Measurements from ENCODE around the gene NEDD4. TPM values are rescaled to one million over a fixed set of nuclear protein-coding genes. Genes with fewer than 3 reads are reported as not detected.
"Not testable (repeated sequence)": the region's sequence is repeated elsewhere in the genome, so short reads cannot be mapped to it uniquely, and the experiment has no call there.

NEDD4 gene
- total RNA-seq, 1 donor from 2014 or later, result 30.9 TPM

- DNase-seq (ENCODE audit: low spot score), result no peak
These were observed 95.7 kb downstream of the NEDD4 start for GRCh38 chr15:55897560-55898336.

DNA sequence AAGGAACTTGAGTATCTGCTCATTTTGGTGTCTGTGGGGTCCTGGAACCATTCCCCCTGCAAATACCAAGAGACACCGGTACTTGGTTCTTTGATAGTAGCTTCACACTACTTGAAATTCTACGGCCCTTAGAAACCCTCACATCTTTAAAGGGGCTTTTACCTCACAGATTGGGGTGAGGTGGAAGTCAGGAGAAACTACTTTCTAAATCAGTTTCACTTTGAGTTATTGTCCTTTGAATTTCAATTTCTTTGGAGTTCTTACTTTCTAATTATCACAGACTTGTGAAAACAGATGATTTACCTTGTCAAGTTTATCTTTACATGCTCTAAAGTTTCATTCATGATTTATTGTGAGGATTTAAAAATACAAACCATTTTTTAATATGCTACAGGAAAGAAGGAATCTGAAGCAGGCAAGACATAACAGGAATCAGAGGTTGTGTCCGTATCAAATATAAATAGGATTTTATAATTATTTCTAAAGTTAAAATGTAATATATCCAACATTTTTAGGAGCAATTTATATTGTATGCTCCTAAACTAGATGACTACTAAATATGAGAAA lies 98.9 kb downstream of the NEDD4 start:
- DNase-seq (ENCODE audit: low spot score), result no peak

- DNase-seq (ENCODE audit: low spot score), result no peak
These were observed 99.6 kb downstream of the NEDD4 start for GRCh38 chr15:55893852-55894251.

GRCh38 chr15:55891196-55891595 lies 102.2 kb downstream of the NEDD4 start:
- DNase-seq (ENCODE audit: low spot score), result no peak

- no peak for DNase-seq (ENCODE audit: low spot score)
These were observed 109.2 kb downstream of the NEDD4 start for GRCh38 chr15:55884223-55884622.

DNA sequence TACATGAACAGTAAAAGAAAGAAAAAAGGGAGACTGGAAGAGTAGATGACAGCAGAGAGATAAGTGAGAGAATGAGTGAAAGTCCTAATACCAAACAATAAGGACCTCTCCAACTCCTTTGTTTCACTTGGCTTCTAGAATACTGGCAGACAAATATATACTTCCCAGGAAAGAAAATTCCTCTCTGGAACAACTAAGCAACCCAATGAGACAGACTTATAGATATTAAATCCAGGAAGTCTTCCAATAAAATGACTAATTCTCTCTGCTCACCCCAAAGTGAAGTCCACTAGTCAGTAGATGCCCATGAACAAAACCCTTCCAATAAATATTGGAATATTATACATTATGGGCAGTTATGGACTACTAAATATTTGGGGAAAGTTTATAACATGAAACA lies 114.2 kb downstream of the NEDD4 start:
- no peak for DNase-seq (ENCODE audit: low spot score)

- no peak for DNase-seq (ENCODE audit: low spot score)
These were observed 120.2 kb downstream of the NEDD4 start for GRCh38 chr15:55873024-55873720.

GRCh38 chr15:55872471-55872870 lies 120.9 kb downstream of the NEDD4 start:
- no peak for DNase-seq (ENCODE audit: low spot score)

DNA sequence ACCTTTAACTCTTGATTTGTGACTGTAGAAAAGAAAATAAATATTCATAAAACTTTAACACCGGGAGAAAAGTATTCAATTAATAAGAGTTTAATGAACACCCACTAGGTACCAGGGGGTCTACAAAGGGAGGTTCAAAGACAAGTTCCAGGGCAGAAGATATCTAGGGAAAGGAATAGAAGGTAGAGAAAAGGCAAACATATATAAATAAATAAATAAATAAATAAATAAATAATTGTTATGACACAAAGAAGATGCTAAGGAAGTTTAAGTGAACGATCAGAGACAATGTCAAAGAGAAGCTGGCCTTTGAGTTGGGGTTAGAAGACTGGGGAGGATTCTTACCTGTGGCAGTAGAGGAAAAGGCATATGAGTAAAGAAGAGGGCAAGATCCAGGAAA lies 123.8 kb downstream of the NEDD4 start:
- DNase-seq (ENCODE audit: low spot score), result no peak

DNA sequence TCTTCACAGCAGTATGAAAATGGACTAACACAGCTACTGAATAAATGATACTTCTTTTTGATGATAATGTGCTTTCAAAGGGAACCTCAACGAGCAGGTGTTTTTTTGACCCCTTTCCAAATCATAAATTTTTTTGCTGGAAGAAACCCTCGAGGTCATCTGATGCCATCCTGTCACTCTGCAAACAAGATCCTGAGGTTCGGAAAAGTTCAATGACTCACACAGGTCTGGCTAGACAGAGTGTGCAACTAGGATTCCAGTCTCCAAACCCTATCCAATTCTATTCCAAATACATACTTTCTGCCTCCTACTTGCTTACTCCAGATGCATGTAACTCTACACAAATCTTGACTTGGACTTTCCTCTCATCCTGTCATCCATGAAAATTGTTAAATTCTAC lies 124.7 kb downstream of the NEDD4 start:
- no peak for DNase-seq (ENCODE audit: low spot score)

DNA sequence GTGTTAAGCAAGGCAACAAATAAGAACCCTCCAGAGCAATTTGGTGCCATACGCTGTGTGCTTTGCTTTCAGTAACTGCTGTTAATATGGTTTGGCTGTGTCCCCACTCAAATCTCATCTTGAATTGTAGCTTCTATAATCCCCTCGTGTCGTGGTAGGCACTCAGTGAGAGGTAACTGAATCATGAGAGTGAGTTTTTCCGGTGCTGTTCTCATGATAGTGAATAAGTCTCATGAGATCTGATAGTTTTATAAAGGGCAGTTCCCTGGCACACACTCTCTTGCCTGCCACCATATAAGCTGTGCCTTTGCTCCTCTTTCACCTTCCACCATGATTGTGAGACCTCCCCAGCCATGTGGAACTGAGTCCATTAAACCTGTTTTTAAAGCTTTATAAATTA lies 125.1 kb downstream of the NEDD4 start:
- not testable (repeated sequence) for DNase-seq (ENCODE audit: low spot score)

- DNase-seq (ENCODE audit: low spot score), result no peak
These were observed 129.5 kb downstream of the NEDD4 start for GRCh38 chr15:55863911-55864310.

- no peak for DNase-seq (ENCODE audit: low spot score)
These were observed 132.3 kb downstream of the NEDD4 start for GRCh38 chr15:55861115-55861514.

DNA sequence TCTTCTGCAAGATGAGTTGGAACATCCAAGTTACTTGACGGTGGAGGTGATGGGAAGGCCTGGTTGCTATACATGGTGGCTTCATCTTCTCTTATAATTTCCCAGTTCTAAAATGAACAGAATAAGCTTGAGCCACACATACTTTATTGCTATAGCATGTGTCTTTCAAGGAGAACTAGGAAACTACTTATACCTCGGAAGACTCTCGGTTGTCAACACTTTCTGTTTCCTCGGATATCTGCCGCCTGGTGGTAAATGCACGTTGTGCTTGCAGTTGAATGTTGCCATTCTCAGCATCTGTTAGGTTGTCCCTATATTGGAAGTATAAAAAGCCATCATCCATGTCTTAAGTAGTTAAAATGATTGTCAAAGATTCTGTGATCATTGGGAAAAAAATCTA lies 132.9 kb downstream of the NEDD4 start:
- DNase-seq (ENCODE audit: low spot score), result no peak

DNA sequence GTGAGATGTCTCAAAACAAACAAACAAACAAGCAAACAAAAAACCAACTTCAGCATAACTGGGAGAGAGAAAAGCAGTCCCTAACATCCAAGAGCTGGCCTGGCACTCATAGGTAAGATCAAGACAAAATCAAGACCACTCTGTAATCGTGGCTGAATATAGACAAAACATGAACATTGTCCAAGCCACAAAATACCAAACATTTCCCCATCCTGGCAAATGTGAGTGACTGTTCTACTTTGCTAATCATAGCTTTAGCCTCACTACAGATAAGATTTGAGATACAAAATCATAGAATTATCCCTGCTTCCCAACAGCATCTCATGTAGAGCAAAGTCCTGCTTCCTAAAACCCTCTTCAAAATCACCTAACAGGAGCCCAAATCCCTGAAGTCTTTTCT lies 133.7 kb downstream of the NEDD4 start:
- DNase-seq (ENCODE audit: low spot score), result no peak

- DNase-seq (ENCODE audit: low spot score), result no peak
These were observed 134.8 kb downstream of the NEDD4 start for GRCh38 chr15:55858661-55859060.

GRCh38 chr15:55856506-55857164 lies 136.8 kb downstream of the NEDD4 start:
- no peak for DNase-seq (ENCODE audit: low spot score)

GRCh38 chr15:55853134-55853533 lies 140.3 kb downstream of the NEDD4 start:
- DNase-seq (ENCODE audit: low spot score), result no peak

- DNase-seq (ENCODE audit: low spot score), result peak; percentile 67
These were observed 147.2 kb downstream of the NEDD4 start for GRCh38 chr15:55846116-55846707.

- DNase-seq (ENCODE audit: low spot score), result not testable (repeated sequence)
These were observed 150.5 kb downstream of the NEDD4 start for GRCh38 chr15:55842897-55843296.

- DNase-seq (ENCODE audit: low spot score), result no peak
These were observed 157.5 kb downstream of the NEDD4 start for GRCh38 chr15:55835866-55836265.

DNA sequence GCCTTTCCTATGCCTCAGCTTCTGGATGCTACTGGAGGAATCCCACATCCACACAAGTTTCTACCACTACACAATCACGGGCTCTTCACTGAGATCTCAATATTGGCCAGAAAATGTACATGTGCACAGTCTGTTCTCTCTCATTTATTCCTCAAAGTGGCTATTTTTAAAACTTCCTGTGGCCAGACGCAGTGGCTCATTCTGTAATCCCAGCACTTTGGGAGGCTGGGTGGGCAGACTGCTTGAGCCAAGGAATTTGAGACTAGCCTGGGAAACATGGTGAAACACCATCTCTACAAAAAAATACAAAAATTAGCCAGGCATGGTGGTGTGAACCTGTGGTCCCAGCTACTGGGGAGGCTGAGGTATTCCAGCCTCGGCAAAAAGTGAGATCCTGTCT lies 159.1 kb downstream of the NEDD4 start:
- no peak for DNase-seq (ENCODE audit: low spot score)
